ENCODE data around the gene MARCHF6. TPM values are rescaled to one million over a fixed set of nuclear protein-coding genes. Genes with fewer than 3 reads are reported as not detected.

Gene MARCHF6
- total and polyA plus RNA-seq, 9 of the 15 experiments (the other 6 are each of a cell fraction or from before 2014, with no cell fraction given): 74.1 to 456 (median 116) TPM

DNA sequence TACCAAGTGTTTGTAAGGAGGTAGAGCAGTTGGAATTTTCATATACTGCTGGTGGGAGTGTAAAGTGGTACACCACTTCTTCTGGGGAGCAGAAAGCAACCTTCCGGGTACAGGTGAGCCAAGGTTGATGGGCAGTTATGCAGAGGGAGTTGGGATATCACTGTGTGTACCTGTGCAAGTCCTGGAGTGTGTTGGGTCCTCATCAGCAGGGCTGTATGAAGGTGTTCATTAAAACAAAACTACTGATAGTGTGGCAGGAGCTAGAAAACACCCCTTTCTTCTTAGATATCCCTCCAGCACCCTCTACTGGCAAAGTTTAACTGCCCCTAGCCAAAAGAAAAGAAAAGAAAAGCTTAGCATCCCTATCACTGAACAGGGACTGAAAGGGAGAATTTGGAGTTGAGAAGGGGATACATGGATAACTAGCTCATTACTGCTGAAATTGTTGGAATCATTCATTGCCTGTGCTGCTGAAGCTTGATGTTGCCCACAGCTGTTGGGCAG lies 10.7 kb downstream of the MARCHF6 start:
- Histone ChIP-seq H3K4me3 (no peak overlapping the region), H3K27me3 (ENCODE audit: control insufficient read depth in 2 of 2, insufficient read depth in 2 of 2, low read length in 2 of 2) (no peaks in the 10 kb centered on the region), H3K36me3 (ENCODE audit: control insufficient read depth, insufficient read depth, low read length) (peaks cover 54% of the 10 kb centered on the region), H3K4me2 (ENCODE audit: insufficient read depth, low read length) (no peak overlapping the region), H4K20me1 (replicated peaks; ENCODE audit: control insufficient read depth, insufficient read depth, low read length) (peaks cover 43% of the 10 kb centered on the region), H3K9me1 (ENCODE audit: control insufficient read depth, insufficient read depth, low read length) (peaks cover 9% of the 10 kb centered on the region), H3K9ac (ENCODE audit: insufficient read depth in 1 of 2, low read depth in 2 of 2, low read length in 2 of 2) (no peak overlapping the region; a peak in 1 of 4 replicates), H3K9me3 (replicated peaks; ENCODE audit: control insufficient read depth, insufficient read depth, low read depth, low read length) (no peaks in the 10 kb centered on the region), H3K79me2 (ENCODE audit: control insufficient read depth, insufficient read depth, low read length) (peaks cover 99% of the 10 kb centered on the region), H3K27ac (ENCODE audit: extremely low read depth, low read depth, low read length) (no peak overlapping the region), H2AFZ (ENCODE audit: low read depth, low read length) (no peak overlapping the region), H3K4me1 (replicated peaks in 1 of 2; ENCODE audit: control insufficient read depth in 2 of 2, insufficient read depth in 2 of 2, low read length in 2 of 2) (peaks cover 17 to 19% of the 10 kb centered on the region in 2 experiments; a peak in 4 of 5 replicates)
- DNase-seq (ENCODE audit: extremely low read depth in 1 of 4, low spot score in 3 of 4) (peak in 3 of 4 experiments; percentile 39 to 70 (median 60)), ATAC-seq (peak; percentile 69), FAIRE-seq (no peak)
- CTCF ChIA-PET (ENCODE audit: low intra/inter-chr PET ratio): interaction anchor here (0.9 to 1.4 kb wide), 2 partner anchors 79 to 80 kb away, joined by 3 to 11 read pairs; no protein-coding TSS in a partner anchor
- WGBS (ENCODE audit: insufficient coverage, low coverage, missing lambda C conversion rate): 80% methylated on average over 1 of the region's 1 CpG
- POLR2A ChIA-PET: interaction anchor here (0.6 to 4.7 kb wide), 14 partner anchors 8 to 203 kb away, joined by 3 to 38 read pairs (median 4); partner anchors contain the start of gene MARCHF6
- in situ Hi-C loops (cut with MboI) (no loop called here), intact Hi-C loops (cut with micrococcal nuclease) (loop anchor here (1.0 to 2.0 kb wide), 2 partner anchors 45 to 80 kb away; no protein-coding TSS in a partner anchor)
- BruUV-seq (replicated peaks): no TSS peak
- TF ChIP-seq ETV5 (CRISPR knock-in tag; IDR thresholded peaks at IDR 0.05; ENCODE audit: low read depth): no peak
- no peak for TF ChIP-seq SMAD2 (IDR thresholded peaks at IDR 0.05; ENCODE audit: low read depth, low read length)
- TF ChIP-seq, protein P1, sequence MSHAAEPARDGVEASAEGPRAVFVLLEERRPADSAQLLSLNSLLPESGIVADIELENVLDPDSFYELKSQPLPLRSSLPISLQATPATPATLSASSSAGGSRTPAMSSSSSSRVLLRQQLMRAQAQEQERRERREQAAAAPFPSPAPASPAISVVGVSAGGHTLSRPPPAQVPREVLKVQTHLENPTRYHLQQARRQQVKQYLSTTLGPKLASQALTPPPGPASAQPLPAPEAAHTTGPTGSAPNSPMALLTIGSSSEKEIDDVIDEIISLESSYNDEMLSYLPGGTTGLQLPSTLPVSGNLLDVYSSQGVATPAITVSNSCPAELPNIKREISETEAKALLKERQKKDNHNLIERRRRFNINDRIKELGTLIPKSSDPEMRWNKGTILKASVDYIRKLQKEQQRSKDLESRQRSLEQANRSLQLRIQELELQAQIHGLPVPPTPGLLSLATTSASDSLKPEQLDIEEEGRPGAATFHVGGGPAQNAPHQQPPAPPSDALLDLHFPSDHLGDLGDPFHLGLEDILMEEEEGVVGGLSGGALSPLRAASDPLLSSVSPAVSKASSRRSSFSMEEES (CRISPR knock-in tag; IDR thresholded peaks at IDR 0.05): no peak
- TF ChIP-seq JUND (IDR thresholded peaks at IDR 0.05; ENCODE audit: borderline replicate concordance, low read depth, low read length): no peak
- TF ChIP-seq JUND (tag; IDR thresholded peaks at IDR 0.05; ENCODE audit: borderline replicate concordance, low read depth, low read length): no peak
- TF ChIP-seq POLR2AphosphoS5 (IDR thresholded peaks at IDR 0.05; ENCODE audit: control insufficient read depth, insufficient read depth, low read depth, low read length): peak; percentile 42; the same call in 1 of the 2 replicates
- TF ChIP-seq BRCA1 (IDR thresholded peaks at IDR 0.05): no peak
- TF ChIP-seq BRCA1 (CRISPR knock-in tag; IDR thresholded peaks at IDR 0.05): no peak
- TF ChIP-seq DDX20 (tag; IDR thresholded peaks at IDR 0.05; ENCODE audit: low read depth): no peak
- 0 out of 4 replicates have a peak, but pooled peaks of 1 of the 2 experiments have one; percentile 23 for TF ChIP-seq RCOR1 (IDR thresholded peaks at IDR 0.05; ENCODE audit: borderline replicate concordance in 1 of 2, low read depth in 2 of 2, low read length in 2 of 2)
- peak; percentile 64; the same call in 1 of the 2 replicates for TF ChIP-seq REST (IDR thresholded peaks at IDR 0.05; ENCODE audit: borderline replicate concordance)
- TF ChIP-seq REST (CRISPR knock-in tag; IDR thresholded peaks at IDR 0.05; ENCODE audit: low read depth): no peak
- TF ChIP-seq SP2 (IDR thresholded peaks at IDR 0.05; ENCODE audit: extremely low read depth, low read depth, low read length, poor library complexity, severe bottlenecking): no peak
